T1000 (cell line): ENCODE measurements around the gene ROBO2.
A peak's percentile ranks its signal among the peaks of the same experiment; 100 is the strongest.

Experiments used
- DNase-seq: peaks from one replicate; lab custom pipeline; 2025; ENCODE audit warnings: mixed read lengths; lab: John Stamatoyannopoulos, UW

The ROBO2 gene

GRCh38 chr3:77189258-77189657 is 149.4 kb downstream of the ROBO2 start:
- DNase-seq, result no peak

DNA sequence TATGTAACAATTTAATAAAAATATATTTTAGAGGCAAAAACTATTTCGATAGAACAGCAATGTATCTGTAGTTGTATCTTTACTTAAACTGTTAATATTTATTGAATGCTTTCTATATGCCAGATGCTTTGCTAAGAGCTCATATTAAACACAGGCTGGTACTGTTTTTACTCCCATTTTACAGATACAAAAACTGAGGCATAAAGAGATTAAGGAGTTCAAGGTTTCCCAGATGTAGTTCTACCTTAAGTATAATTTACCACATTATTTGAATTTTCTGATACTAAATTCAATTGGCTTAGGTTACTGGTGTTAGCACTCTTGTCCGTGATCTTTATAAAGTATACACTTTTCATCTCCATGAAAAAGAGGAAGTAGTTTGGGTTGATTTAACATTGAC is 149.8 kb downstream of the ROBO2 start:
- DNase-seq, result no peak

DNA sequence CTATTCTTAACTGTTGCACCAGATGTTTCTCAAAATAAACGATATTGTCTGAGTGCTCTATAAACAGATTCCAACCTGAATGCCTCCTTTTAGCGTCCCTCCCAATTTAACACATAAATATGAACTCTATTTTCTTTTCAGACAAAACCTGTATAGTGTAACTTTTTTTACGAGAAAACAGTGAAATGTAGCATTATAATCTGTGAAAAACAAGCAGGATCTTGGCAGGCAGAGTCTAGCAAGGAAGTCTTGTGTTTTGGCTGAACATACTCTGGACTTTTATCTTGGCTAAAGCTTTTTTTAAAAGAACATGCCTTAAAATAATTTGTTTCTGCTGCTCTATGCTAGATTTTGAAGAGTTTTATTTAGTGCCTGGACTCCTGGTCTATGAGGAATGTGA is 150.5 kb downstream of the ROBO2 start:
- DNase-seq, result no peak

DNA sequence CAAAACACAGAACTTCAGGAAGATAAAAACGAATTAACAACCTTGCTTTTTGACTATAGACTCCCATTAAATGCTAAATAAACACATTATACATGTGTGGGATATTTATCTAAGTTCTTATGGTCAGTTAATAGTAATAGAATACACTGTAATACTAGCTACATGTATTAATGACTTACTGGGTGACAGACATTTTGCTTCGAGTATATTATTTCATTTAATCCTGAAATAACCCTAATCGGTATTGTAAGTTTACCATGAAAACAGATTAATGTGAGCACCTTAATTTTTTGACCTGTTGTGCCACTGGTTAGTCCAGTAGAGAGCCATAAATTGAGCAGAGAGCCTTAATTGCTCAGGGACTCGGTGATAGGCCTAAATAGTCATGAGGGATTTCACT is 151.1 kb downstream of the ROBO2 start:
- DNase-seq, result no peak

- DNase-seq, result no peak
These were observed 151.7 kb downstream of the ROBO2 start for GRCh38 chr3:77191640-77192039.

- DNase-seq, result no peak
These were observed 156.1 kb downstream of the ROBO2 start for GRCh38 chr3:77195766-77196545.

DNA sequence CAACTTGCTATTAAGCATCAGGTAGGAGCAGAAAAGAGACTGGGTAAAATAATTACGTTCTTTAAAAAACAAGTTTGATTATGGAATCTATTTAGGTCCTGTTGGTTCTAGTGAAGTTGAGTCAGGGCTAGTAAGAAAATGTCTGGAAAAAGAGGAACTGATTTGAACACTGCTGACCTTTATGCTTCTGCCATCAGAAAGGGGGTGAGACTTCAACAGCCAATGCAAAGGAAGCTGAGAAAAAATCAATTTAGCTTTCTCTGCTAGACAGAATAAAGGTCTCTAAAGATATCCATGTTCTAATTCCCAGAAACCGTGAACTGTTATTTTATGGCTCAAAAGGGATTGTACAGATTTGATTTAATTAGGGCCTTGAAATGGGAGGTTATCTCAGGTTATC is 157.5 kb downstream of the ROBO2 start:
- no peak for DNase-seq

- no peak for DNase-seq
These were observed 164.0 kb downstream of the ROBO2 start for GRCh38 chr3:77203851-77204250.

DNA sequence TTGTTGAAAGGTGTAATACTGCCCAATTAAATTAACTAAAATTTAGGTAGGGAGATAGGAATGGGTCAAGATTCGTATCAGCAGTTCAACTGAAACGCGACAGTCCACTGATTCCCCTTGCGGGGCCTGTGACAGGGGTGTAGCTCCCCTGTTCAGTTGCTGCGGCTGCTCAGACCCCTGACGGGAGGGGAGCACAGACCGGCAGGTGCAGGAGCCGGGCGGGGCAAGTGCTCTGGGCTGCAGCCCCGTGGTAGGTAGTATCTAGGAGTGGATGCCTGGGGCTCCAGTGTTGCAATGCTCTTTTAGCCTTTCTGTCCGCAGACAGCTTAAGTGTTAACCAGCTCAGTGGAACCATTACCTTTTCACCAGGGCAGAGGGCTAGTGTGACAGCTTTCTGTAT is 164.9 kb downstream of the ROBO2 start:
- no peak for DNase-seq

GRCh38 chr3:77207753-77208152 is 167.9 kb downstream of the ROBO2 start:
- DNase-seq, result no peak

DNA sequence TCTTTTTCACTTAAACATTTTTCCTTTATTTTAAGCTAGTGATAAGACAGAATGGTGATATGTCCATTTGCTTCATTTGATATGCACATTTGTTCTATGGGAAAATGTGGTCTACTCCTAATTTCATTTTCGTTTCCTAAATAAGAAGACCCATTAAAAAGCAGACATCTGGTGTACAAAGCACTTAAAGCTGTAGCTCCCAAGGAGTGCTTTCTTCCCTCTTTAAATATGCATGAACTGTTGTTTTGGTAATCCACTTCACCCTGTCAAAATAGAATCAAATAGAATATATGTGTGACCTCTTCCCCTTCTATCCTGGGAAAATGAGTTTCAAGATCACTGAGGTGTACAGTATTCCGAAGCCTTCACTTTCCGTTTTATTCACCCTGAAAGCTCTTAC is 182.8 kb downstream of the ROBO2 start:
- DNase-seq, result no peak

GRCh38 chr3:77227567-77227966 is 187.7 kb downstream of the ROBO2 start:
- no peak for DNase-seq

DNA sequence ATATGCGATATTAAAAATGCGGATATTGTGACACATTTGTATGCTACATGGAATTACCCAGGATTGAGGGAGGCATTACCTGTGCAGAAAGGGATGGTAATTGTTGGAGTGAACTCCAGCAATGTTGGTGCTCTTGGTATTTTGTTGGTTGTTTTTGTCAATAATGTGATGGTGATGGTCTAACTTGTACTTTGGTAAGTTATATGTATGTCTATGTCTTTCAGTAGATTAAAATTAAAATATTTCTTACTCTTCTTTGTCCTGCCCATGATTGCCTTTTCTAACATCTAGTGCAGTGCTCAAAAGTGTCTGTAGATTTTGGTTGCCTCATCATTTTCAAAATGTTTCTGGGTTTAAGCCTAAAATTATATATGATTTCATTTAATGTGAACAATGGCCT is 192.7 kb downstream of the ROBO2 start:
- no peak for DNase-seq

DNA sequence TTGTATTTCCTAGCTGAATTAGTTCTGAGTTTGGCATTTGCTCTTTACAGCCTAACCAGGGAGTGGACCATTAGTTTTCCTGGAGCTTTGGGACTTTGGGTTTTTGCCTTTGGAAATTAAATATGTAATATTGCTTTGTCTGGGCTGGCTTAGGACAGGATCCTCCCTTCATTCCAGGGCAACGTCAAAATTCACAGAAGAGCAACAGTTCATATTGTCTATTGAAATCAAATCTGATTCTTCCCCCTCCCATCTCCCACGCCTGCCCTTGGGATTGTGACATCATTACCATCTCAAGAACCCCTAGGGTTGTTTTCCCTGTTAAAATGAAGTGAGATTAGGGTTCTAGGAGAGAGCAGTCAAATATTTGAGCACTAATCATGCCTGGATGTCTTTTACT is 194.1 kb downstream of the ROBO2 start:
- no peak for DNase-seq

GRCh38 chr3:77236118-77236517 is 196.2 kb downstream of the ROBO2 start:
- no peak for DNase-seq

DNA sequence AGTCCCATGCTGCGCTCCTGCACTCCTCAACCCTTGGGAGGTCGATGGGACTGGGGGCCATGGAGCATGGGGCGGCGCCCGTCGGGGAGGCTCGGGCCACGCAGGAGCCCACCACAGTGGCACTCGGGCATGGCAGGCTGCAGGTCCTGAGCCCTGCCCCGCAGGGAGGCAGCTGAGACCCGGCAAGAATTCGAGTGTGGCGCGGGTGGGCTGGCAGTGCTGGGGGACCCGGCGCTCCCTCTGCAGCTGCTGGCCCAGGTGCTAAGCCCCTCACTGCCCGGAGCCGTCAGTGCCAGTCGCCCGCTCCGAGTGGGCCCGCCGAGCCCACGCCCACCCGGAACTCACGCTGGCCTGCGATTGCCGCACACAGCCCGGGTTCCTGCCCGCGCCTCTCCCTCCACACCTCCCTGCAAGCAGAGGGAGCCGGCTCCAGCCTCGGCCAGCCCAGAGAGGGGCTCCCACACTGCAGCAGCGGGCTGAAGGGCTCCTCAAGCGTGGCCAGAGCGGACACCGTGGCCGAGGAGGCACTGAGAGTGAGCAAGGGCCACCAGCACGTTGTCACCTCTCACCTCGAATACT is 200.3 kb downstream of the ROBO2 start:
- no peak for DNase-seq

DNA sequence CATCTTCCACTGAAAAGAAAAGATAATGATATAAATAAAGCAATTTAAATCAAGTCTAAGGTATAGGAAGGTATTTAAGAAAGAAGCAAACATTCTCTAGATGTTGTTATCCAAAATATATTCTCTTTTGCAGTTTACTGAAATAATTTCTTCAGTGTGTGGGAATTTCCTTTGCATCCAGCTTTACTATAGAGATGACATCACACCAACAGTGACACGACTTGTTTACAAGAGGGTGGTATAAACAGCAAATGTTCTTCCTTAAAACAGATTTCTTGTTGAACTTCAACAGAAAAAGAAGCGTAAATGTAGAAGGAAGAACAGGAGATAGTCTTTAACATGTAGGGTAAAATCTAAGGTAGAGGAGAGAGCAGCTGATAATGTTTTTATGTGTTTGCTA is 202.5 kb downstream of the ROBO2 start:
- DNase-seq, result no peak

GRCh38 chr3:77244981-77245380 is 205.1 kb downstream of the ROBO2 start:
- DNase-seq, result no peak

DNA sequence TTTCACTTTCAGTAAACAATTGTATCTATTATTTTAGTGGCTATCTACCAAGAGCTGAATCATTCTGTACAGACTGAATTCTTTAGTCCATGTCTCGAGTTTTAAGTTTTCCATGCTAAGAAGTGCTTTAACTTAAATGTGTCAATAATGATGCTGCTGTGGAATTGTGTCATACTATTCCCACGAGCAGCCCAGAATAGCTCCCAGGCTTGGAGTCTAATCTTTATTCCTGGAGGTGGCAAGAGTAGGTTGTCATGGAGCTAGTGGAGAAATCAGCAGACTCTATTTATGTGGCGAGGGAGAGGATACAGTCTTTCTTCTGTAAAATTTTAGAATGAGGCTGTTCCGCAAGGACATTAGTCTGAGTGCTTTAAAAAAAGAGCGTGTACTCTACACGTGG is 207.2 kb downstream of the ROBO2 start:
- no peak for DNase-seq

DNA sequence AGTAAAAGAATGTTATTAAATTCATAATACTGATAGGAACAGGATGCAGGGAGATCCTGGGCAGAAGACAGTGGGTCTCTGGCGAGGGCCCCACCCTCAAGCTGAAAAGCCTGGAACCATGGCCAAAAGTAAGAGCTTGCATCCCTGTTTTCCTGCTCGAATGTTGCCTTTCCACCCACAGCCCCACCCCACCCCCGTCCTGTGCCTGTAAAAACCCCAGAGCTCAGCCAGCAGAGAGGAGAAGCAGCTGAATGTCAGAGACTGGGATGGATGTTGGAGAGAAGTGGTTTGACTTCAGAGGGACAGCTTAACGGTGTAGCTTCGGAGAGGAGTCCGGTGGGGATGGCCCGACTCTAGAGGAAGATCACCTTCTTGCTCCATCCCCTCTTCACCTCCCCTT is 207.9 kb downstream of the ROBO2 start:
- DNase-seq, result no peak

- no peak for DNase-seq
These were observed 208.5 kb downstream of the ROBO2 start for GRCh38 chr3:77248420-77248819.

DNA sequence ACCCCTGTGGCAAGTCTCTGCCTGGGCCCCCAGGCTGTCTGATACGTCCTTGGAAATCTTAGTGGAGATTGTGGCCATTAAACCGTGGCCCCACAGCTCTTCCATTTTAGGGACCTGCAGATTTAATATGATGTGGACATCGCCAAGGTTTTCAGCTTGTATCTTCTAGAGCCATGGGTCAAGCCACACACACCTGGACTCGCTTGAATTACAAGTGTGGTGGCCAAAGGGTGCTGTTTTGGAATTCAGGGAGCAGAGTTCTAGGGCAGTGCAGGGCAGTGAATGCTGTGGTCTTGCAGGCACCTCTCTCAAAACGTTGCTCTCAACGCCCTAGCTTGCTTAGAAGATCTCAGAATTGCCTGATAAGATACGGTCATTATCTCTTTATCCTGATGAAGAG is 211.2 kb downstream of the ROBO2 start:
- DNase-seq, result no peak

DNA sequence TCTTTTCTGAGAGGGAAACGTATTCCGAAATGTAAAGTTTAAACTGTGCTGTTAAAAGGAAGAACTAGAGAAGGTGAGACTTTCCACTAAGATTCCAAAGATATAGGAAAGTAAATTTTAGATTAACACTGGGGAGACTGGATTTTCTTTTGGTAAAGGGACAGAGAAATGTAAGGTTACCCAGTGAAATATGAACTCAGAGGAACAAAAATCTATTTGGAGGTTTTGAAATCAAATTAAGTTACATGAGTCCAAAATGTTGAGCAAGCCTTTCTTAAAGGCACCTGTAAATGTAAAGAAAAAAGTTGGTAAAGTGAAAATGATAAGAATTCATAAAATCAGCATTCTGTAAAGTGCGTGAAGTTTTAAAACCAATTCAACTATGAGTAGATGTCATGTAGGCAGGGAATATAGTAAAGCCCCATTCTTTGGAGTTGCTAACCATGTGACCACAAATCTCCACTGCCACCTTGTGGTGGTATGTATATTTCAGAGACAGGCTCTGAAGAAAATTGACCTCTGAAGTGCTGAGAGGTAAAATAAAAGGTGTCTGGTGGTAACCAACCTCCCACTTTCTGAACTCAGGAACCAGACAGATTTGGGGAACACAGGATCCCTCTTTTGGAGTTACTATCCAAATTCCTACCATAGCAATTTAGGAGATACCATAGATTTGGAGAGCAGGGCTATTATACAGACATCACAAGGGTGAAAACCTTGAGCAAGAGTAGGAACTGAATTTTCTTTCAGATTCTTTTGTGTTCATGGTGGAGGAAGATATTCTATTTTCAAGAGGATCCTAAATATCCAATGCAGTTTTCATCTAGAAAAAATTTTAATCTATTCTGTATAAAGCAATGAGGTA is 215.3 kb downstream of the ROBO2 start:
- peak; percentile 22 for DNase-seq
